ENCODE data around the gene GLIS2. TPM values are rescaled to one million over a fixed set of nuclear protein-coding genes. Genes with fewer than 3 reads are reported as not detected.

The GLIS2 gene
- total and polyA plus RNA-seq, 2 experiments from 2014 or later = 10.3 to 14.5 TPM

DNA sequence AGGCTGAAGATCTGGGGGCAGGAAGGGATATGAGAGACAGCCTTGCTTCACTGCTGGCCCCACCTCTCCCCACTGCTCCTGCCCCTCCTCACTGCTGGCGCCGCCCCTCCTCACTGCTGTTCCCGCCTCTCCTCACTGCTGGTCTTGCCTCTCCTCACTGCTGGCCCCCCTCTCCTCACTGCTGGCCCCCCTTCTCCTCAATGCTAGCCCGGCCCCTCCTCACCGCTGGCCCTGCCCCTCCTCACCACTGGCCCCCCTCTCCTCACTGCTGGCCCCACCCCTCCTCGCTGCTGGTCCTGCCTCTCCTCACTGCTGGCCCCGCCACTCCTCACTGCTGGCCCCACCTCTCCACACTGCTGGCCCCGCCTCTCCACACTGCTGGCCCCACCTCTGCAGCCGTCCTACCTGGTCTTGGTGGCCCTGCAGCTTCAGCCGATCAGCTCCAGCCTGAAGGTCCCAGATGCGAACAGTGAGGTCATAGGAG, 44.7 kb downstream of the GLIS2 start:
- Histone ChIP-seq H3K4me1 (ENCODE audit: low read depth) (no peaks in the 10 kb centered on the region), H3K9me3 (ENCODE audit: low read depth) (no peaks in the 10 kb centered on the region), H3K27ac (no peak overlapping the region), H3K36me3 (no peaks in the 10 kb centered on the region), H3K4me3 (no peak overlapping the region), H3K27me3 (no peaks in the 10 kb centered on the region)
- peak in 1 of 2 donors; percentile 26 for DNase-seq (ENCODE audit: low read depth in 1 of 2, low spot score in 1 of 2)
- no peak for TF ChIP-seq CTCF (IDR thresholded peaks at IDR 0.05; ENCODE audit: low read depth, low read length)

DNA sequence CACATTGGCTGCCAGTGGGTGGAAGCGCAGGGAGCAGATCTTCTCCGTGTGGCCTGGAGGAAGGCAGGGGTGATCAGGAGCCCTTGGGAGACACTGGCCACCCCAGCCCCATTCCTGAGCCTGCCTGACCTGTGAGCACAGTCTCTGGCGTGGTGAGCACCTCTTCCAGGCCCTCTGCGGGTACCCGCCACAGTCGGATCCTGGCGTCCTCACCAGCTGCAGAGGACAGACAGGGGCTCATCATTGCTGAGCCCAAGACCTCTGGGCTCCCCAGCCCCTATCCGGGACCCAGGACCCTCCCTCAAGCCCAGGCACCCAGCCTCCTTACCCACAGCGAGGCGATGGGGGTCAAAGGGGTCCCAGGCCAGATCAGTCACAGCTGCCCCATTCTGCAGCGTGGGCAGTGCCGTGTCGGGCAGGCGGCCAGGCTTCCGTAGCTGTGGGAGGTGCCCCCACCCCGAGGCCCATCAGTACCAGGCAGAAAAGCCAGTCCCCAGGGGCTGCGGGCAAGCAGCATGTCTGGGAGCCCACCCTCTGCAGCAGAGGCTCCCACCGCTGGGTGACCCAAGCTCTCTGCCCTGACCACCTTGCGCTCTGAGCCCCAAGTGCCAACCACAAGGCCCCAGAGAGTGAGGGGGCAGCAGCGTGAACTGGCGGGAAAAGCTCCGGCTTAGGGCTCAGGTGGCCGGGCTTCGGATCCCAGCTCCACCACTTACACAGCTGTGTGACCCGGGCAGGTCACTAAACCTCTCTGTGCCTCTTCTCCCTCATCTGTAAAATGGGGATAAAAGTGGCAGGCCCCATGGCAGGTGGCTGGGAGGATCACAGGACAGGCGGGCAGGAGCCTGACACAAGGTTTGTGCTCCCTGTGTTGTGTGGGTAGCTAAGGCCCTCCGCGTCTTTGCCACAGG, 45.4 kb downstream of the GLIS2 start:
- Histone ChIP-seq H3K27me3 (no peaks in the 10 kb centered on the region), H3K36me3 (no peaks in the 10 kb centered on the region), H3K4me1 (ENCODE audit: low read depth) (no peaks in the 10 kb centered on the region), H3K4me3 (no peak overlapping the region), H3K27ac (no peak overlapping the region), H3K9me3 (ENCODE audit: low read depth) (no peaks in the 10 kb centered on the region)
- DNase-seq (ENCODE audit: low read depth in 1 of 2, low spot score in 1 of 2) = no peak
- no peak for TF ChIP-seq CTCF (IDR thresholded peaks at IDR 0.05; ENCODE audit: low read depth, low read length)

- Histone ChIP-seq H3K4me1 (ENCODE audit: low read depth) (no peaks in the 10 kb centered on the region), H3K36me3 (no peaks in the 10 kb centered on the region), H3K27me3 (no peaks in the 10 kb centered on the region), H3K4me3 (no peak overlapping the region), H3K9me3 (ENCODE audit: low read depth) (no peaks in the 10 kb centered on the region), H3K27ac (no peak overlapping the region)
- TF ChIP-seq CTCF (IDR thresholded peaks at IDR 0.05; ENCODE audit: low read depth, low read length) = no peak
- DNase-seq (ENCODE audit: low read depth in 1 of 2, low spot score in 1 of 2) = no peak
Observed at GRCh38 chr16:4361944-4362311, 46.1 kb downstream of the GLIS2 start.

DNA sequence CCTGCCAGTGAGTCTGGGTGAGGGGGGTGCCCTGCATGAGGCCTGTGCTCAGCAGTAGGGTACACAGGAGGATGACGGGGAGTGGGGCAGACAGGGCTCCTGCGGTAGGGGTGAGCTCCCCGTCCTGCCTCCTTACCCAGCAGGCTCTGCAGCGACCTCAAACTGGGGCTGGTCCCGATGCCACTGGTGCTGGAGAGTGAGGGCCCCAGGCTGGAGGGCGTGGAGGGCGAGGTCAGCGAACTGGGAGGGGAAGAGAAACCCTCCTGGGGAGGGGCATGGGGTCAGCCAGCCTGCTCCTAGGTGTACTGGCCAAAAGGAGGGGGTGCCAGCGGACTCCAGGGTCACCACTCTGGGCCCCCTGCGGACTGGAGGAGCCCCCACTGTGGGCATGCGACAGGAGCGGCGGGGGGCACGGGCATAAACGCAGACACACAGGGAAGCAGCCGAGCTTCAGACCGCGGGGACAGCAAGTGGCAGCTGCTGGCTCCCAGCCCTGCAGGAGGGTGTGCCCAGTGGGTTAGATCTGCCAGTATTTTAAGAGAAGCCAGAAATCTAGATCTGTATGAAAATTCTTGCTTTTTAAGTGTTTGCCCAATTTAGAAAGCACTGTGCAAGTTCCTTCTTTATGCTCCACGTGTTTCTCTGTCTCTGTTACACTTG, 46.7 kb downstream of the GLIS2 start:
- no peak for TF ChIP-seq CTCF (IDR thresholded peaks at IDR 0.05; ENCODE audit: low read depth, low read length)
- Histone ChIP-seq H3K27ac (no peak overlapping the region), H3K4me1 (ENCODE audit: low read depth) (no peaks in the 10 kb centered on the region), H3K27me3 (no peaks in the 10 kb centered on the region), H3K9me3 (ENCODE audit: low read depth) (no peaks in the 10 kb centered on the region), H3K4me3 (no peak overlapping the region), H3K36me3 (no peaks in the 10 kb centered on the region)
- no peak for DNase-seq (ENCODE audit: low read depth in 1 of 2, low spot score in 1 of 2)

- Histone ChIP-seq H3K27me3 (no peaks in the 10 kb centered on the region), H3K4me3 (no peak overlapping the region), H3K36me3 (no peaks in the 10 kb centered on the region), H3K4me1 (ENCODE audit: low read depth) (no peaks in the 10 kb centered on the region), H3K9me3 (ENCODE audit: low read depth) (no peaks in the 10 kb centered on the region), H3K27ac (no peak overlapping the region)
- no peak for DNase-seq (ENCODE audit: low read depth in 1 of 2, low spot score in 1 of 2)
- no peak for TF ChIP-seq CTCF (IDR thresholded peaks at IDR 0.05; ENCODE audit: low read depth, low read length)
Observed at GRCh38 chr16:4364196-4365013, 48.5 kb downstream of the GLIS2 start.

All from cardiac muscle cell (in vitro differentiated cells and primary cell).